ENCODE results near the gene CTDSP2. TPM values are rescaled to one million over a fixed set of nuclear protein-coding genes. Genes with fewer than 3 reads are reported as not detected.
A peak's percentile ranks its signal among the peaks of the same experiment; 100 is the strongest.

CTDSP2 gene
- total RNA-seq, 2 experiments from 2014 or later: 94.6 to 99.8 TPM

GRCh38 chr12:57875753-57876547, 29.4 kb upstream of the CTDSP2 start:
- CTCF ChIA-PET: interaction anchor here (0.7 to 3.2 kb wide), 4 partner anchors 21 to 44 kb away, joined by 3 to 15 read pairs (median 4); no protein-coding TSS in a partner anchor

DNA sequence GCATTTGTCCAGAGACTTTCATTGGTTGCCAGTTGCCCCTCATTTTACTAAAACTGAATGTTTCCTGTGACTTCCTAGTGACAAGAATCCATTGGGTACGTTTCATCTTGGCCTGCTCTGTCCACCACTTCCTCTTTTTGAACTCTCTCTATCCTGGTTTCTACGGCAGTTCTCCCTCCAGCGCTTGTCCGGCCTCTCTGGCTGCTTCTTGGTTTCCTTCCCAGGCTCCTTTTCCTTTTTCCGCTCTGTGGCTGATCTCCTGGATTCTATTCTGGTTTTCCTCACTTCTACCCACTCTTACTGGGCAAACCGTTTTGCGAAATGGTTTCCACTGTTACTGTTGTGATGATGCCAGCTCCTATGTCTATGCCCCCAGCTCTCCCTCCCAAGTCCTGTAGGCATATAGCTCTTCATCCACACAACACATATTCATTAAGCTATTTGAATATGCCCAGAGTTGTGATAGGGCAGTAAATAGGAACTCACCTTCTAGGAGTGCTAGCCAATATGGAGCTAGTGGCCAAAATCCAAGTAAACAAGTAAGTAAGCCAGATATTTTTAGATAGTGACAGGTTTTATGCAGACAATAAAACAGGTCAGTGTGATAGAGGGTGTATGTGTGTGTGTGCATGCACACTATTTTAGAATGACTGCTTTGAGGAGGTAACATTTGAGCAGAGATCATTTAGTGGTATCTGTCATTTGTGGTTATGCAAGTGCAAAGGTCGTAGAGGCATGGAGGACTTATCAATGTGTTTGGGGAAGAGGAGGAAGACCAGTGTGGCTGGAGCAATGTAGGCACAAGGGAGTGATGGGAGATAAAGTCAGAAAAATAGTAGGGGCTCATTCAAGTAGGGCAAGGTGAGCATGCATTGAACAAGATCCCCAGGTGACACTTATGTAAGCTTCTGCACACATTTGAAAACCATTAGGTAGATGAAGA, 27.9 kb upstream of the CTDSP2 start:
- H3K4me3 Mint-ChIP-seq: no peak overlapping the region
- no peak overlapping the region for H3K27ac Mint-ChIP-seq
- CTCF ChIA-PET: interaction anchor here (0.9 to 1.7 kb wide), 4 partner anchors 9 to 42 kb away, joined by 3 to 4 read pairs (median 4); no protein-coding TSS in a partner anchor
- intact Hi-C loops (cut with micrococcal nuclease): no loop called here
- no peak for DNase-seq
- no peaks in the 10 kb centered on the region for H3K27me3 Mint-ChIP-seq (ENCODE audit: low read depth)
- no peaks in the 10 kb centered on the region for H3K36me3 Mint-ChIP-seq (ENCODE audit: low read depth)
- peaks cover 7% of the 10 kb centered on the region for H3K4me1 Mint-ChIP-seq (ENCODE audit: low read depth)
- H3K9me3 Mint-ChIP-seq: no peaks in the 10 kb centered on the region

More at GRCh38 chr12:57875753-57876547, 29.4 kb upstream of the CTDSP2 start:
- no peaks in the 10 kb centered on the region for H3K36me3 Mint-ChIP-seq (ENCODE audit: low read depth)
- no peaks in the 10 kb centered on the region for H3K27me3 Mint-ChIP-seq (ENCODE audit: low read depth)
- no peak overlapping the region for H3K27ac Mint-ChIP-seq
- H3K4me1 Mint-ChIP-seq (ENCODE audit: low read depth): peaks cover 7% of the 10 kb centered on the region
- H3K4me3 Mint-ChIP-seq: no peak overlapping the region
- intact Hi-C loops (cut with micrococcal nuclease): no loop called here
- no peak for DNase-seq
- no peaks in the 10 kb centered on the region for H3K9me3 Mint-ChIP-seq

DNA sequence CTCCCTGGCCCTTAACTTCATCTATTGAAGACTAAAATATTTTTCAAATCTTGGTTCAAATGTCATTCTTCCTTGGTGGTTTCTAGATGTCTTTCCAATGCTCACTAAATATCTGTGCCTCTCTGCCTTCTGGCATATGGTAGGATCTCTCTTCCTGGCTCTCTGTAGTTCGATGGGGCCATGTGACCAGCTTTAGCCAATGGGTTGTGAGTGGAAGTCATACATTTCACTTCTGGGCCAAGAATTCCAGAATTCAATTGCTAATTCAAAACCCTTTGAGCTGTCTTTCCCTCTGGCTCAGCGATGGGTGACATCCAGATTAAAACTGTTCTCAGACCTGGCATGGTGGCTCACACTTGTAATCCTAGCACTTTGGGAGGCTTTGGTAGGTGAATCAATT, 25.8 kb upstream of the CTDSP2 start:
- intact Hi-C loops (cut with micrococcal nuclease): no loop called here
- peaks cover 7% of the 10 kb centered on the region for H3K4me1 Mint-ChIP-seq (ENCODE audit: low read depth)
- H3K27ac Mint-ChIP-seq: no peak overlapping the region
- no peak overlapping the region for H3K4me3 Mint-ChIP-seq
- CTCF ChIA-PET: interaction anchor here (0.7 to 1.6 kb wide), 3 partner anchors 8 to 31 kb away, joined by 3 read pairs; no protein-coding TSS in a partner anchor
- no peak for DNase-seq
- no peaks in the 10 kb centered on the region for H3K9me3 Mint-ChIP-seq
- no peaks in the 10 kb centered on the region for H3K36me3 Mint-ChIP-seq (ENCODE audit: low read depth)
- H3K27me3 Mint-ChIP-seq (ENCODE audit: low read depth): no peaks in the 10 kb centered on the region

- Mint-ChIP-seq H3K9me3 (no peaks in the 10 kb centered on the region), H3K4me3 (no peak overlapping the region), H3K27me3 (ENCODE audit: low read depth) (no peaks in the 10 kb centered on the region), H3K27ac (no peak overlapping the region), H3K36me3 (ENCODE audit: low read depth) (no peaks in the 10 kb centered on the region), H3K4me1 (ENCODE audit: low read depth) (peaks cover 3% of the 10 kb centered on the region)
- intact Hi-C loops (cut with micrococcal nuclease): no loop called here
- CTCF ChIA-PET: interaction anchor here (0.7 to 1.9 kb wide), 3 partner anchors 27 to 35 kb away, joined by 3 to 6 read pairs (median 5); no protein-coding TSS in a partner anchor
- no peak for DNase-seq
These were observed 23.4 kb upstream of the CTDSP2 start for GRCh38 chr12:57869927-57870318.

DNA sequence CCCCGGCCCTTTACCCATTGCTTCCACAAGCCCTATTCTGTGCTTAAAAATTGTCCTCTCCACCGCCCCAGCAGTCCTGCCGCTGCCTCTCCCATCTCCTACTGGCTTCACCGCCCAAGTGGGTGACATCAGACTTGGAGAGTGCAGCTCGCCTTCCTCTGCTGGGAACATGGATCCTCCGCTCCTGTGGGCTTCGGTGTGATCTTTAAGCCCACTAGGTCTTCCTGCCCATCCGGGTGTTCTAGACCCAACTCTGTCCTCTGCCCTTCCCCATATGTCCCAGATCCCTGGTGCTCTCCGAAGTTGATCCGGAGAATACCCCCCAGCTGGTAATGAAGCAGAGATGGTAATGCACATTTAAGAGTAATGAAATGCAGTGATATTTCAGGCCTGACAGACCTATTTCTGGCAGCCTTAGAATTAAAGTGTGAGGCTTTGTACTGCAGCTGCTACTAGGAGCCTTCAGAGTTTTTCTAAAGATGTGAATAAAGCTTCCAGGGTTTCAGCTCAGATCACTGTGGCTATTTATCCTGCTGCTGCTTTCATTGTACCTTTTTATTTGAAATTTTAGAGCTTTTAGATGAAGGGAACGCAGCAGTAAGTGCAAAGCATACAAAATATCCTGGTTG, 22.9 kb upstream of the CTDSP2 start:
- Mint-ChIP-seq H3K36me3 (ENCODE audit: low read depth) (no peaks in the 10 kb centered on the region), H3K4me3 (no peak overlapping the region), H3K9me3 (no peaks in the 10 kb centered on the region), H3K27ac (no peak overlapping the region), H3K4me1 (ENCODE audit: low read depth) (peaks cover 6% of the 10 kb centered on the region), H3K27me3 (ENCODE audit: low read depth) (no peaks in the 10 kb centered on the region)
- no peak for DNase-seq
- intact Hi-C loops (cut with micrococcal nuclease): no loop called here
- CTCF ChIA-PET: interaction anchor here (0.7 to 1.9 kb wide), 3 partner anchors 27 to 35 kb away, joined by 3 to 6 read pairs (median 5); no protein-coding TSS in a partner anchor

DNA sequence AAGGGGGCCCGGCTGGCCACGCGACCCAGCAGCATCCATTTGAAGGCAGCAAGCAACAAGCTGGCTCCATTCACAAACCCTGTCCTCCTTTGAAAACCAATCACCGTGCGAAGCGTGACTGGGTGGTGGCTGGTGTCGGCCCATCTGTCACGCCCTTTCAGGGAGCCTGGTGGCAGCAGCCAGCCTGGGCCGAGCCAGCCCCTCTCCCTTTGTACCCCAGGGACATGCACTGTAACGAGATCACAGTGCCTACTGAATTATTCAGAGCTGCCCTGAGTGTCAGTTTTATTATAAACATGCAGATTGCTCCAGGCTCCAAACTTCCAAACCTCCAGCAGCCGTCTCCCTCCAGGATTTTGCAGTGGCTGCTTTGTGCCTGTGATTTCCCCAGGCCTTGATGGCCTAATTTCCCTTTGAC, 22.3 kb upstream of the CTDSP2 start:
- H3K4me3 Mint-ChIP-seq: no peak overlapping the region
- peaks cover 6% of the 10 kb centered on the region for H3K4me1 Mint-ChIP-seq (ENCODE audit: low read depth)
- no peaks in the 10 kb centered on the region for H3K36me3 Mint-ChIP-seq (ENCODE audit: low read depth)
- CTCF ChIA-PET: interaction anchor here (1.3 to 1.9 kb wide), 2 partner anchors 34 to 36 kb away, joined by 5 to 6 read pairs; no protein-coding TSS in a partner anchor
- no peaks in the 10 kb centered on the region for H3K27me3 Mint-ChIP-seq (ENCODE audit: low read depth)
- intact Hi-C loops (cut with micrococcal nuclease): no loop called here
- DNase-seq: no peak
- no peaks in the 10 kb centered on the region for H3K9me3 Mint-ChIP-seq
- no peak overlapping the region for H3K27ac Mint-ChIP-seq

DNA sequence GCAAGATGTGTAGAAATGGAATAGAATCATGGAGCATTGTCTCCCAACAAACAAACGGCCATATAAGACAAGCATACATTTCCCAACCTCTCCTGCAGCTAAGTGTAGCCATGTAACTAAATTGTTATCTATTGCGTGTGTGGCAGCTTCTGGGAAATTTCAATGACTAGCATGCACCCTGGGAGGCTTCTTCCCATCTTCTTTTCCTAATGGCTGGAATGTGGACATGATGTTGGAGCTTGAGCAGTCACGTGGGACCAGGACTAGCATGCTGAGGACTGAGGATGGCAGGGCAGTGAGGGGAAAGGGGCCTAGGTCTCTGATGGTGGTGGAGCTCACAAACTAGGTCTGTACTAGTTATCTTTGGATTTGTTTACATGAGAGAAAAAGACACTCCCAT, 21.7 kb upstream of the CTDSP2 start:
- no peak for DNase-seq
- no peaks in the 10 kb centered on the region for H3K27me3 Mint-ChIP-seq (ENCODE audit: low read depth)
- H3K9me3 Mint-ChIP-seq: no peaks in the 10 kb centered on the region
- CTCF ChIA-PET: no interaction called here
- H3K4me1 Mint-ChIP-seq (ENCODE audit: low read depth): peaks cover 6% of the 10 kb centered on the region
- H3K36me3 Mint-ChIP-seq (ENCODE audit: low read depth): no peaks in the 10 kb centered on the region
- no peak overlapping the region for H3K4me3 Mint-ChIP-seq
- intact Hi-C loops (cut with micrococcal nuclease): no loop called here
- H3K27ac Mint-ChIP-seq: no peak overlapping the region

GRCh38 chr12:57866308-57867019, 19.9 kb upstream of the CTDSP2 start:
- CTCF ChIA-PET: interaction anchor here (0.7 to 4.0 kb wide), 5 partner anchors 28 to 93 kb away, joined by 3 to 22 read pairs (median 4); no protein-coding TSS in a partner anchor
- intact Hi-C loops (cut with micrococcal nuclease): no loop called here
- Mint-ChIP-seq H3K9me3 (no peaks in the 10 kb centered on the region), H3K4me1 (ENCODE audit: low read depth) (peaks cover 6% of the 10 kb centered on the region), H3K4me3 (no peak overlapping the region), H3K36me3 (ENCODE audit: low read depth) (no peaks in the 10 kb centered on the region), H3K27ac (no peak overlapping the region), H3K27me3 (ENCODE audit: low read depth) (no peaks in the 10 kb centered on the region)
- no peak for DNase-seq

- DNase-seq: peak; percentile 82
- Mint-ChIP-seq H3K27me3 (ENCODE audit: low read depth) (no peaks in the 10 kb centered on the region), H3K4me1 (ENCODE audit: low read depth) (peaks cover 6% of the 10 kb centered on the region), H3K4me3 (peak overlapping the region; percentile 71), H3K9me3 (no peaks in the 10 kb centered on the region), H3K36me3 (ENCODE audit: low read depth) (no peaks in the 10 kb centered on the region), H3K27ac (peak overlapping the region; percentile 33)
- CTCF ChIA-PET: interaction anchor here (0.9 to 4.0 kb wide), 14 partner anchors 8 to 39 kb away, joined by 3 to 22 read pairs (median 4); no protein-coding TSS in a partner anchor
- intact Hi-C loops (cut with micrococcal nuclease): loop anchor here (1.0 kb wide), 2 partner anchors 18 to 34 kb away; no protein-coding TSS in a partner anchor
These were observed 18.7 kb upstream of the CTDSP2 start for GRCh38 chr12:57865084-57865751.

GRCh38 chr12:57864442-57865083, 18.0 kb upstream of the CTDSP2 start:
- intact Hi-C loops (cut with micrococcal nuclease): loop anchor here (1.0 kb wide), 2 partner anchors 17 to 35 kb away; no protein-coding TSS in a partner anchor
- H3K27me3 Mint-ChIP-seq (ENCODE audit: low read depth): no peaks in the 10 kb centered on the region
- CTCF ChIA-PET: interaction anchor here (0.9 to 4.0 kb wide), 13 partner anchors 8 to 40 kb away, joined by 3 to 22 read pairs (median 4); no protein-coding TSS in a partner anchor
- no peak overlapping the region for H3K27ac Mint-ChIP-seq
- no peaks in the 10 kb centered on the region for H3K36me3 Mint-ChIP-seq (ENCODE audit: low read depth)
- H3K9me3 Mint-ChIP-seq: no peaks in the 10 kb centered on the region
- H3K4me3 Mint-ChIP-seq: peak overlapping the region; percentile 67
- no peak for DNase-seq
- H3K4me1 Mint-ChIP-seq (ENCODE audit: low read depth): peaks cover 6% of the 10 kb centered on the region
